OCI-LY3 (cell line): ENCODE results near the gene MT1G.

ENCODE experiments used
- EZH2phosphoT487 ChIP-seq: fragments of 200-600 bp; shearing (Covaris generic); IDR thresholded peaks from 2 replicates; pipeline ENCODE4 v1.6.1; 2018; ENCODE audit warnings: antibody characterized with exemption, mixed run types, low read depth
- TF ChIP-seq, protein P1 (sequence below): fragments of 200-600, 300-600 bp; sonication (generic); IDR thresholded peaks from 2 replicates; pipeline ENCODE4 v1.5.1; 2014; ENCODE audit warnings: antibody characterized with exemption, low read length, low read depth

DNA sequence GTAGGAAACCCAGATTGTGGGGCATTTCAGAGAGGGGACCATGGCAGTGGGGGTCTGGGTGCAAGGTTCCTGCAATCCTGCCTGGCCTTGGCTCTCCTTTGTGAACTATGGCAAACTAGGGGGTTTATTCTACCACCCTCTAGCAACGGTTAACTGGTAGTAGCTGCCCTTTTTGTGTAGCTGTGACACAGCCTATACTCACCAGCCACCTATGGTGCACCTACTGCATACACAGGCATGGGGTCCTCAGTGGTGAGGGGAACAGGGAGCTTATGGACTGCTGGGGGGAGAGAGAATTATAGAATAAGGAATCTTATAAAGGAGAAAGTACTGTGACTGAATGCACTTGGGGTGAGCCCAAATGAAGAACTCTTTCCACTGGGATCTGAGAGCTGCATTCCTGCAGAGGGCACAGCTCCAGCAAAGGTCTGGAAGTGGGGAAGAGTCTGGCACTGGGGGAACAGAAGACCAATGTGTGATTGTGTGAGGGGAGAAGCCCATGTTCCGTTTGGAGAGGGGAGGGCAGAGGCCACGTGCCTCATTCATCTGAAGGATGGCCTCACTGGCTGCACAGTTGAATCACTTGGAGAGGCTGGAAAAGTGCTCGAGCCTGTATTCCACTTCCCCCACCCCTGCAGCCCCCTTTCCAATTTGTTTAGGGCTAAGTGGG, 16.5 kb upstream of the MT1G start:
- TF ChIP-seq, protein P1, sequence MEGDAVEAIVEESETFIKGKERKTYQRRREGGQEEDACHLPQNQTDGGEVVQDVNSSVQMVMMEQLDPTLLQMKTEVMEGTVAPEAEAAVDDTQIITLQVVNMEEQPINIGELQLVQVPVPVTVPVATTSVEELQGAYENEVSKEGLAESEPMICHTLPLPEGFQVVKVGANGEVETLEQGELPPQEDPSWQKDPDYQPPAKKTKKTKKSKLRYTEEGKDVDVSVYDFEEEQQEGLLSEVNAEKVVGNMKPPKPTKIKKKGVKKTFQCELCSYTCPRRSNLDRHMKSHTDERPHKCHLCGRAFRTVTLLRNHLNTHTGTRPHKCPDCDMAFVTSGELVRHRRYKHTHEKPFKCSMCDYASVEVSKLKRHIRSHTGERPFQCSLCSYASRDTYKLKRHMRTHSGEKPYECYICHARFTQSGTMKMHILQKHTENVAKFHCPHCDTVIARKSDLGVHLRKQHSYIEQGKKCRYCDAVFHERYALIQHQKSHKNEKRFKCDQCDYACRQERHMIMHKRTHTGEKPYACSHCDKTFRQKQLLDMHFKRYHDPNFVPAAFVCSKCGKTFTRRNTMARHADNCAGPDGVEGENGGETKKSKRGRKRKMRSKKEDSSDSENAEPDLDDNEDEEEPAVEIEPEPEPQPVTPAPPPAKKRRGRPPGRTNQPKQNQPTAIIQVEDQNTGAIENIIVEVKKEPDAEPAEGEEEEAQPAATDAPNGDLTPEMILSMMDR, result no peak
- TF ChIP-seq EZH2phosphoT487, result no peak
